Measurements from ENCODE around the gene VAV3. TPM values are rescaled to one million over a fixed set of nuclear protein-coding genes. Genes with fewer than 3 reads are reported as not detected.

The VAV3 gene
- total and polyA plus RNA-seq, 2 of the 8 experiments (the other 6 are each of a cell fraction or from before 2014, with no cell fraction given): 2.9 to 7.9 TPM

DNA sequence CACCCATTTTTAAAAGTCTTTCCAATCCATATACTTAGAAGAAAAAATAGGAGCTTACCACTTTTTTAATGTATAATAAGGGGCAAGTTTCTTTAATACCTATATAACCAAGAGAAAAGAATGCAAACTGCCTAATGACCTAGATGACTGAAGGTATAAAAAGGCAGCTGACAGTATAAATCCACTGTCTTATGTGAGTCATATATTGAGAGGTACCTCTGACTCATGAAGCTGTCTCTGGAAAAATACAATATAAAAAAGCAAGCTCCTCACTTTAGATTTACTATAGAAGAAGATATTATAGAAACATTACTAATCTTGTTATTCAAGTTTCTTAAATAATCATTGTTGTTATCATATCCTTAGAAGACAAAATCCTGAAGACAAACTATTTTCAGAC lies 144.2 kb downstream of the VAV3 start:
- H3K4me3 ChIP-seq (ENCODE audit: extremely low read depth in 1 of 4, insufficient read depth in 2 of 4, low read depth in 3 of 4, low read length in 4 of 4): no peak overlapping the region
- no peaks in the 10 kb centered on the region for H3K27me3 ChIP-seq (replicated peaks in 1 of 4; ENCODE audit: control insufficient read depth in 3 of 4, extremely low read depth in 1 of 4, insufficient read depth in 3 of 4, low read length in 3 of 4)
- no peak overlapping the region for H3K9ac ChIP-seq (replicated peaks in 1 of 4; ENCODE audit: extremely low read depth in 1 of 4, low read depth in 3 of 4, low read length in 3 of 4)
- H3K79me2 ChIP-seq (ENCODE audit: control insufficient read depth in 1 of 2, insufficient read depth in 2 of 2, low read length in 2 of 2): no peaks in the 10 kb centered on the region
- no peak overlapping the region for H4K5ac ChIP-seq (ENCODE audit: insufficient read length, low read depth, low read length)
- H2BK120ac ChIP-seq (replicated peaks; ENCODE audit: low read depth, low read length): no peak overlapping the region
- H2AFZ ChIP-seq (ENCODE audit: low read length): no peak overlapping the region
- FAIRE-seq: no peak
- no peak for DNase-seq (ENCODE audit: low read depth in 1 of 2, low spot score in 2 of 2)
- H2BK12ac ChIP-seq (ENCODE audit: low read depth, low read length): no peak overlapping the region
- H3K4ac ChIP-seq (replicated peaks; ENCODE audit: insufficient read length, low read depth, low read length): no peak overlapping the region
- no peak overlapping the region for H3K18ac ChIP-seq (ENCODE audit: extremely low read depth, low read length)
- no peak overlapping the region for H3K14ac ChIP-seq (ENCODE audit: insufficient read length)
- no peak overlapping the region for H2BK15ac ChIP-seq (ENCODE audit: low read length)
- no peak overlapping the region for H2AK5ac ChIP-seq (ENCODE audit: low read depth, low read length)
- peaks cover 0 to 3% (median 0%) of the 10 kb centered on the region in 4 experiments; a peak in 3 of 7 replicates for H3K4me1 ChIP-seq (replicated peaks in 1 of 4; ENCODE audit: control insufficient read depth in 3 of 4, insufficient read depth in 4 of 4, low read length in 3 of 4)
- no peak overlapping the region for H4K8ac ChIP-seq (ENCODE audit: extremely low read depth, insufficient read depth, low read length)
- no peaks in the 10 kb centered on the region for H3K23me2 ChIP-seq (ENCODE audit: low read depth, low read length)
- H3K4me2 ChIP-seq (ENCODE audit: insufficient read depth in 1 of 2, low read depth in 2 of 2, low read length in 2 of 2): no peak overlapping the region
- H3K23ac ChIP-seq (ENCODE audit: insufficient read length): no peak overlapping the region
- H2BK20ac ChIP-seq (ENCODE audit: low read length): no peak overlapping the region
- H3K36me3 ChIP-seq (ENCODE audit: control insufficient read depth in 2 of 4, insufficient read depth in 4 of 4, low read length in 3 of 4): no peaks in the 10 kb centered on the region
- no peak overlapping the region for H4K91ac ChIP-seq (replicated peaks; ENCODE audit: insufficient read length, low read length)
- ChIA-PET POLR2A (ENCODE audit: partially characterized antibody) (no interaction called here), CTCF (ENCODE audit: partially characterized antibody) (interaction anchor here (0.8 to 1.3 kb wide), 2 partner anchors 39 to 139 kb away, joined by 4 read pairs; no protein-coding TSS in a partner anchor)
- H3K27ac ChIP-seq (ENCODE audit: low read depth, low read length): no peak overlapping the region
- no peak overlapping the region for H2BK5ac ChIP-seq (ENCODE audit: low read depth, low read length)
- H3K56ac ChIP-seq (replicated peaks; ENCODE audit: insufficient read length, low read depth, low read length): no peak overlapping the region
- H3K9me3 ChIP-seq (ENCODE audit: insufficient read depth in 2 of 2, low read depth in 1 of 2, low read length in 1 of 2): 0 out of 4 replicates have a peak, but pooled peaks cover 0 to 2% of the 10 kb centered on the region in 2 experiments
- no peaks in the 10 kb centered on the region for H4K20me1 ChIP-seq (replicated peaks in 1 of 2; ENCODE audit: control insufficient read depth in 1 of 2, insufficient read depth in 2 of 2, low read length in 2 of 2)
- no peaks in the 10 kb centered on the region for H3K79me1 ChIP-seq (ENCODE audit: low read depth, low read length)
- TF ChIP-seq SIRT6 (IDR thresholded peaks at IDR 0.05; ENCODE audit: low read length) (no peak), CHD1 (IDR thresholded peaks at IDR 0.05; ENCODE audit: low read depth, low read length) (no peak), CTBP2 (IDR thresholded peaks at IDR 0.05; ENCODE audit: borderline replicate concordance, insufficient read depth, insufficient read length, low read length) (no peak)
- TF ChIP-seq, protein P1, sequence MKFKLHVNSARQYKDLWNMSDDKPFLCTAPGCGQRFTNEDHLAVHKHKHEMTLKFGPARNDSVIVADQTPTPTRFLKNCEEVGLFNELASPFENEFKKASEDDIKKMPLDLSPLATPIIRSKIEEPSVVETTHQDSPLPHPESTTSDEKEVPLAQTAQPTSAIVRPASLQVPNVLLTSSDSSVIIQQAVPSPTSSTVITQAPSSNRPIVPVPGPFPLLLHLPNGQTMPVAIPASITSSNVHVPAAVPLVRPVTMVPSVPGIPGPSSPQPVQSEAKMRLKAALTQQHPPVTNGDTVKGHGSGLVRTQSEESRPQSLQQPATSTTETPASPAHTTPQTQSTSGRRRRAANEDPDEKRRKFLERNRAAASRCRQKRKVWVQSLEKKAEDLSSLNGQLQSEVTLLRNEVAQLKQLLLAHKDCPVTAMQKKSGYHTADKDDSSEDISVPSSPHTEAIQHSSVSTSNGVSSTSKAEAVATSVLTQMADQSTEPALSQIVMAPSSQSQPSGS (IDR thresholded peaks at IDR 0.05; ENCODE audit: low read length): no peak
